Keratinocyte (primary cell): ENCODE measurements around the gene EGLN3.

Source experiments
- EZH2 ChIP-seq: IDR thresholded peaks from one replicate; pipeline ENCODE4 v1.6.1; 2012; ENCODE audit warnings: inconsistent platforms, mild to moderate bottlenecking, low read length, moderate library complexity
- TF ChIP-seq, protein P1 (sequence below), 3 experiments: IDR thresholded peaks in 1 of 3; conservative IDR thresholded peaks in 1 of 3; optimal IDR thresholded peaks in 1 of 3; 2 replicates in 2 of 3; 3 replicates in 1 of 3; pipeline versions ENCODE3 to v1.5.1; 2011; ENCODE audit warnings: low read length in 3 of 3, mild to moderate bottlenecking in 3 of 3, moderate library complexity in 2 of 3, control low read depth in 1 of 3, inconsistent platforms in 1 of 3; ENCODE audit not compliant: insufficient read depth in 2 of 3; ENCODE audit errors: extremely low read depth in 1 of 3

DNA sequence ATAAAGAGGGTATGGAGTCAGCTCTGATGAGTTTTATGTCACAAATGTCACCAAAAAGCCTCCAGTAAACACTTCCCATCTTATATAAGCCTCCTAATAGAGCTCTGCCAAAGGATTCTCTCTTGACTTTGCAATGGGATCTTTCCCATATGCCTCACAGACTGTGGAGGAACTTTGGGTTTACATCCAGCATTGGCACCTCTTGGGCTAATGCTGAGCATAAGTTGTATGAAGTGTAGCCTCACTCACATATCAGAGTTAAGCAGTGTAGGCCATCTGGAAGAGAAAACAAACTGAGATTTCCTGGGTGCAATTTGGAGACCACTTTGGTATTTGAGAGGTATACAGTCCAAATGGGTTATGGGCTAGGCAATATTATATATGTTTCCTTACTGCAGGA, 24.9 kb downstream of the EGLN3 start:
- TF ChIP-seq, protein P1, sequence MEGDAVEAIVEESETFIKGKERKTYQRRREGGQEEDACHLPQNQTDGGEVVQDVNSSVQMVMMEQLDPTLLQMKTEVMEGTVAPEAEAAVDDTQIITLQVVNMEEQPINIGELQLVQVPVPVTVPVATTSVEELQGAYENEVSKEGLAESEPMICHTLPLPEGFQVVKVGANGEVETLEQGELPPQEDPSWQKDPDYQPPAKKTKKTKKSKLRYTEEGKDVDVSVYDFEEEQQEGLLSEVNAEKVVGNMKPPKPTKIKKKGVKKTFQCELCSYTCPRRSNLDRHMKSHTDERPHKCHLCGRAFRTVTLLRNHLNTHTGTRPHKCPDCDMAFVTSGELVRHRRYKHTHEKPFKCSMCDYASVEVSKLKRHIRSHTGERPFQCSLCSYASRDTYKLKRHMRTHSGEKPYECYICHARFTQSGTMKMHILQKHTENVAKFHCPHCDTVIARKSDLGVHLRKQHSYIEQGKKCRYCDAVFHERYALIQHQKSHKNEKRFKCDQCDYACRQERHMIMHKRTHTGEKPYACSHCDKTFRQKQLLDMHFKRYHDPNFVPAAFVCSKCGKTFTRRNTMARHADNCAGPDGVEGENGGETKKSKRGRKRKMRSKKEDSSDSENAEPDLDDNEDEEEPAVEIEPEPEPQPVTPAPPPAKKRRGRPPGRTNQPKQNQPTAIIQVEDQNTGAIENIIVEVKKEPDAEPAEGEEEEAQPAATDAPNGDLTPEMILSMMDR (optimal IDR thresholded peaks at IDR 0.05 in 1 of 3, IDR thresholded peaks at IDR 0.05 in 1 of 3, conservative IDR thresholded peaks at IDR 0.05 in 1 of 3; ENCODE audit: extremely low read depth in 1 of 3, insufficient read depth in 2 of 3, low read length in 3 of 3): no peak
- no peak for TF ChIP-seq EZH2
